ENCODE data around the gene GARNL3. TPM values are rescaled to one million over a fixed set of nuclear protein-coding genes. Genes with fewer than 3 reads are reported as not detected.
A peak's percentile ranks its signal among the peaks of the same experiment; 100 is the strongest.

Gene GARNL3
- total and polyA plus RNA-seq, 2 experiments from 2014 or later = 24.8 to 34.2 TPM

- Histone ChIP-seq H3K9me3 (ENCODE audit: low read depth) (no peaks in the 10 kb centered on the region), H3K36me3 (no peaks in the 10 kb centered on the region), H3K27me3 (no peaks in the 10 kb centered on the region), H3K4me3 (no peak overlapping the region), H3K27ac (no peak overlapping the region), H3K4me1 (ENCODE audit: low read depth) (peaks cover 5% of the 10 kb centered on the region)
- DNase-seq (ENCODE audit: low read depth in 1 of 2, low spot score in 1 of 2) = no peak
- TF ChIP-seq CTCF (IDR thresholded peaks at IDR 0.05; ENCODE audit: low read depth, low read length) = no peak
These were observed 70.2 kb downstream of the GARNL3 start for GRCh38 chr9:127334725-127335124.

GRCh38 chr9:127336086-127336485, 71.5 kb downstream of the GARNL3 start:
- peak in 1 of 2 donors; percentile 30 for DNase-seq (ENCODE audit: low read depth in 1 of 2, low spot score in 1 of 2)
- H3K27ac ChIP-seq = no peak overlapping the region
- no peaks in the 10 kb centered on the region for H3K27me3 ChIP-seq
- TF ChIP-seq CTCF (IDR thresholded peaks at IDR 0.05; ENCODE audit: low read depth, low read length) = no peak
- peaks cover 5% of the 10 kb centered on the region for H3K4me1 ChIP-seq (ENCODE audit: low read depth)
- no peaks in the 10 kb centered on the region for H3K36me3 ChIP-seq
- no peak overlapping the region for H3K4me3 ChIP-seq
- H3K9me3 ChIP-seq (ENCODE audit: low read depth) = no peaks in the 10 kb centered on the region

GRCh38 chr9:127336506-127337352, 72.2 kb downstream of the GARNL3 start:
- Histone ChIP-seq H3K36me3 (no peaks in the 10 kb centered on the region), H3K4me1 (ENCODE audit: low read depth) (peaks cover 5% of the 10 kb centered on the region), H3K4me3 (no peak overlapping the region), H3K9me3 (ENCODE audit: low read depth) (no peaks in the 10 kb centered on the region), H3K27me3 (no peaks in the 10 kb centered on the region), H3K27ac (no peak overlapping the region)
- TF ChIP-seq CTCF (IDR thresholded peaks at IDR 0.05; ENCODE audit: low read depth, low read length) = no peak
- peak in 1 of 2 donors; percentile 95 for DNase-seq (ENCODE audit: low read depth in 1 of 2, low spot score in 1 of 2)

- Histone ChIP-seq H3K27ac (no peak overlapping the region), H3K9me3 (ENCODE audit: low read depth) (no peaks in the 10 kb centered on the region), H3K36me3 (no peaks in the 10 kb centered on the region), H3K4me1 (ENCODE audit: low read depth) (peaks cover 1% of the 10 kb centered on the region), H3K27me3 (no peaks in the 10 kb centered on the region), H3K4me3 (no peak overlapping the region)
- no peak for TF ChIP-seq CTCF (IDR thresholded peaks at IDR 0.05; ENCODE audit: low read depth, low read length)
- peak in 1 of 2 donors; percentile 17 for DNase-seq (ENCODE audit: low read depth in 1 of 2, low spot score in 1 of 2)
These were observed 76.1 kb downstream of the GARNL3 start for GRCh38 chr9:127340721-127341120.

- DNase-seq (ENCODE audit: low read depth in 1 of 2, low spot score in 1 of 2) = no peak
- H3K4me1 ChIP-seq (ENCODE audit: low read depth) = no peaks in the 10 kb centered on the region
- H3K27ac ChIP-seq = no peak overlapping the region
- H3K27me3 ChIP-seq = no peaks in the 10 kb centered on the region
- H3K4me3 ChIP-seq = no peak overlapping the region
- TF ChIP-seq CTCF (IDR thresholded peaks at IDR 0.05; ENCODE audit: low read depth, low read length) = no peak
- H3K9me3 ChIP-seq (ENCODE audit: low read depth) = no peaks in the 10 kb centered on the region
- no peaks in the 10 kb centered on the region for H3K36me3 ChIP-seq
These were observed 76.6 kb downstream of the GARNL3 start for GRCh38 chr9:127341152-127341551.

Data from cardiac muscle cell (in vitro differentiated cells and primary cell).